HepG2 (cell line): Measurements from ENCODE around the gene GRIA3. TPM values are rescaled to one million over a fixed set of nuclear protein-coding genes. Genes with fewer than 3 reads are reported as not detected.
A peak's percentile ranks its signal among the peaks of the same experiment; 100 is the strongest.

Source experiments
- CENPX ChIP-seq: sonication (generic); formaldehyde crosslinking; IDR thresholded peaks from 2 replicates; pipeline ENCODE4 v1.9.0; 2021; ENCODE audit warnings: mild to moderate bottlenecking, missing genetic modification reagents, moderate library complexity
- FOXA1 ChIP-seq, 2 experiments: fragments of 450-650 bp in 1 of 2; sonication (generic) in 1 of 2; formaldehyde crosslinking in 1 of 2; IDR thresholded peaks; 2 replicates each; pipeline versions ENCODE4 v1.4.0 to v1.6.1; 2016 to 2020; ENCODE audit warnings: missing genetic modification reagents in 1 of 2
- FOXO1 ChIP-seq: sonication (generic); formaldehyde crosslinking; IDR thresholded peaks from 2 replicates; pipeline ENCODE4 v1.4.0; 2020; ENCODE audit warnings: missing genetic modification reagents
- MAFF ChIP-seq: IDR thresholded peaks from 2 replicates; pipeline ENCODE4 v1.6.1; 2011; ENCODE audit warnings: low read depth, low read length, improper control_type of control experiment
- MAFK ChIP-seq, 2 experiments: IDR thresholded peaks in 1 of 2; conservative IDR thresholded peaks in 1 of 2; 2 replicates each; pipeline ENCODE4 v1.6.1; 2011; ENCODE audit warnings: improper control_type of control experiment in 2 of 2, low read length in 2 of 2
- NCOR1 ChIP-seq: fragments of 200-600 bp; sonication (generic); IDR thresholded peaks from 2 replicates; pipeline ENCODE4 v1.7.0; 2017; ENCODE audit warnings: antibody characterized with exemption, low read length, borderline replicate concordance
- RAD51 ChIP-seq: fragments of 450-650 bp; IDR thresholded peaks from 2 replicates; pipeline ENCODE4 v1.6.1; 2016; ENCODE audit warnings: borderline replicate concordance
- polyA plus RNA-seq, 8 experiments: library from polyadenylated mRNA; depleted of rRNA in 3 of 8; stranded (reverse) in 7 of 8; unstranded in 1 of 8; fragments of >200 nt; fragmentation: Illumina TruSeq in 4 of 8; extraction: Trizol in 4 of 8; gene quantifications; 2 replicates each; pipeline versions ENCODE4 v1.2.1 to v1.2.3, GENCODE V29; 2011 to 2016; ENCODE audit warnings: low read depth in 4 of 8, missing spikeins in 1 of 8, mixed read lengths in 1 of 8; ENCODE audit not compliant: insufficient read depth in 1 of 8
- total RNA-seq, 5 experiments: library from RNA; depleted of rRNA; stranded (reverse); fragments of >200 nt; fragmentation: Illumina TruSeq; extraction: Trizol; gene quantifications; 2 replicates each; pipeline ENCODE4 v1.2.3, GENCODE V29; 2016; ENCODE audit warnings: low read depth in 1 of 5
- TF ChIP-seq, protein P1 (sequence below): sonication (generic); formaldehyde crosslinking; conservative IDR thresholded peaks from 2 replicates; pipeline ENCODE4 v1.4.0; 2020; ENCODE audit warnings: mild to moderate bottlenecking, missing genetic modification reagents, moderate library complexity
- TF ChIP-seq, protein P2 (sequence below): sonication (generic); formaldehyde crosslinking; IDR thresholded peaks from 2 replicates; pipeline ENCODE4 v1.8.1; 2023; ENCODE audit warnings: missing genetic modification reagents, mild to moderate bottlenecking, borderline replicate concordance
- TF ChIP-seq, protein P3 (sequence below): IDR thresholded peaks from 2 replicates; pipeline ENCODE4 v1.6.1; 2016; ENCODE audit warnings: low read depth

GRIA3 gene
- total and polyA plus RNA-seq, 2 of the 13 experiments (the other 11 are each of a cell fraction or from before 2014, with no cell fraction given): not detected

DNA sequence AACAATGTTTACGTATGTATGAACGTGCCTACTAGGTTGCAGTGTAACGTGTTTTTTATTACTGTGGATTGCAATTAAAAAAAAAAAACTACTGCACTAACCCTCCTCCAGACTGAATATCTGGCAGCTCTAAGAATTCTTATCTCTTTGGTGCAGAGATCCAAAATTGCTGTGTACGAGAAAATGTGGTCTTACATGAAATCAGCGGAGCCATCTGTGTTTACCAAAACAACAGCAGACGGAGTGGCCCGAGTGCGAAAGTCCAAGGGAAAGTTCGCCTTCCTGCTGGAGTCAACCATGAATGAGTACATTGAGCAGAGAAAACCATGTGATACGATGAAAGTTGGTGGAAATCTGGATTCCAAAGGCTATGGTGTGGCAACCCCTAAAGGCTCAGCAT is 280.6 kb downstream of the GRIA3 start (continued):
- TF ChIP-seq, protein P1, sequence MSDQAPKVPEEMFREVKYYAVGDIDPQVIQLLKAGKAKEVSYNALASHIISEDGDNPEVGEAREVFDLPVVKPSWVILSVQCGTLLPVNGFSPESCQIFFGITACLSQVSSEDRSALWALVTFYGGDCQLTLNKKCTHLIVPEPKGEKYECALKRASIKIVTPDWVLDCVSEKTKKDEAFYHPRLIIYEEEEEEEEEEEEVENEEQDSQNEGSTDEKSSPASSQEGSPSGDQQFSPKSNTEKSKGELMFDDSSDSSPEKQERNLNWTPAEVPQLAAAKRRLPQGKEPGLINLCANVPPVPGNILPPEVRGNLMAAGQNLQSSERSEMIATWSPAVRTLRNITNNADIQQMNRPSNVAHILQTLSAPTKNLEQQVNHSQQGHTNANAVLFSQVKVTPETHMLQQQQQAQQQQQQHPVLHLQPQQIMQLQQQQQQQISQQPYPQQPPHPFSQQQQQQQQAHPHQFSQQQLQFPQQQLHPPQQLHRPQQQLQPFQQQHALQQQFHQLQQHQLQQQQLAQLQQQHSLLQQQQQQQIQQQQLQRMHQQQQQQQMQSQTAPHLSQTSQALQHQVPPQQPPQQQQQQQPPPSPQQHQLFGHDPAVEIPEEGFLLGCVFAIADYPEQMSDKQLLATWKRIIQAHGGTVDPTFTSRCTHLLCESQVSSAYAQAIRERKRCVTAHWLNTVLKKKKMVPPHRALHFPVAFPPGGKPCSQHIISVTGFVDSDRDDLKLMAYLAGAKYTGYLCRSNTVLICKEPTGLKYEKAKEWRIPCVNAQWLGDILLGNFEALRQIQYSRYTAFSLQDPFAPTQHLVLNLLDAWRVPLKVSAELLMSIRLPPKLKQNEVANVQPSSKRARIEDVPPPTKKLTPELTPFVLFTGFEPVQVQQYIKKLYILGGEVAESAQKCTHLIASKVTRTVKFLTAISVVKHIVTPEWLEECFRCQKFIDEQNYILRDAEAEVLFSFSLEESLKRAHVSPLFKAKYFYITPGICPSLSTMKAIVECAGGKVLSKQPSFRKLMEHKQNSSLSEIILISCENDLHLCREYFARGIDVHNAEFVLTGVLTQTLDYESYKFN (CRISPR knock-in tag): peak; percentile 48; the same call in 1 of the 2 replicates
- TF ChIP-seq RAD51: no peak
- TF ChIP-seq, protein P2, sequence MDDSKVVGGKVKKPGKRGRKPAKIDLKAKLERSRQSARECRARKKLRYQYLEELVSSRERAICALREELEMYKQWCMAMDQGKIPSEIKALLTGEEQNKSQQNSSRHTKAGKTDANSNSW (CRISPR knock-in tag): no peak
- peak in 1 of 2 experiments; percentile 28; a peak in 2 of 4 replicates for TF ChIP-seq MAFK (conservative IDR thresholded peaks at IDR 0.05 in 1 of 2, IDR thresholded peaks at IDR 0.05 in 1 of 2; ENCODE audit: low read length in 2 of 2)
- 0 out of 2 replicates have a peak, but pooled peaks have one; percentile 20 for TF ChIP-seq MAFF
- peak; percentile 33; the same call in 1 of the 2 replicates for TF ChIP-seq NCOR1
- no peak for TF ChIP-seq FOXA1 (IDR thresholded peaks at IDR 0.05)
- 0 out of 2 replicates have a peak, but pooled peaks have one; percentile 33 for TF ChIP-seq FOXA1 (CRISPR knock-in tag; IDR thresholded peaks at IDR 0.05)
- TF ChIP-seq CENPX (CRISPR knock-in tag): no peak
- TF ChIP-seq, protein P3, sequence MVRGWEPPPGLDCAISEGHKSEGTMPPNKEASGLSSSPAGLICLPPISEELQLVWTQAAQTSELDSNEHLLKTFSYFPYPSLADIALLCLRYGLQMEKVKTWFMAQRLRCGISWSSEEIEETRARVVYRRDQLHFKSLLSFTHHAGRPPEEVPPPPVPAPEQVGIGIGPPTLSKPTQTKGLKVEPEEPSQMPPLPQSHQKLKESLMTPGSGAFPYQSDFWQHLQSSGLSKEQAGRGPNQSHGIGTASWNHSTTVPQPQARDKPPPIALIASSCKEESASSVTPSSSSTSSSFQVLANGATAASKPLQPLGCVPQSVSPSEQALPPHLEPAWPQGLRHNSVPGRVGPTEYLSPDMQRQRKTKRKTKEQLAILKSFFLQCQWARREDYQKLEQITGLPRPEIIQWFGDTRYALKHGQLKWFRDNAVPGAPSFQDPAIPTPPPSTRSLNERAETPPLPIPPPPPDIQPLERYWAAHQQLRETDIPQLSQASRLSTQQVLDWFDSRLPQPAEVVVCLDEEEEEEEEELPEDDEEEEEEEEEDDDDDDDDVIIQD (CRISPR knock-in tag): peak; percentile 59; the same call in 1 of the 2 replicates
- 0 out of 2 replicates have a peak, but pooled peaks have one; percentile 16 for TF ChIP-seq FOXO1 (CRISPR knock-in tag)
- TF ChIP-seq, all 625 proteins: peak for 18
